Caco-2 (cell line): ENCODE measurements around the gene TOMM5. TPM values are rescaled to one million over a fixed set of nuclear protein-coding genes. Genes with fewer than 3 reads are reported as not detected.

ENCODE experiments used
- BruUV-seq: library from RNA; stranded (reverse); fragments of 400-500 nt; replicated peaks from 2 replicates; lab custom pipeline; 2021; lab: Mats Ljungman, UMichigan
- CTCF ChIA-PET: fragments of 300-600 bp; sonication (Branson Sonifier 250); formaldehyde crosslinking; loops from one replicate; lab custom pipeline; 2022; ENCODE audit warnings: antibody characterized with exemption; lab: Charles Lee
- POLR2A ChIA-PET: fragments of 300-600 bp; sonication (Branson Sonifier 250); formaldehyde crosslinking; loops from one replicate; lab custom pipeline; 2022; ENCODE audit warnings: antibody characterized with exemption; lab: Charles Lee
- DNase-seq, 2 experiments: peaks; one replicate each; pipeline versions ENCODE4 v3.0.0 to v3.0.0-alpha.2; 2020 to 2022
- H3K27me3 ChIP-seq: replicated peaks from 2 replicates; pipeline ENCODE4 v1.6.0; 2011; ENCODE audit warnings: low read length; ENCODE audit not compliant: control insufficient read depth, insufficient read depth
- H3K36me3 ChIP-seq: 2 replicates; pipeline ENCODE4 v1.5.1; 2011; ENCODE audit warnings: low read length; ENCODE audit not compliant: control insufficient read depth, insufficient read depth
- H3K4me1 ChIP-seq: fragments of 250-450 bp; sonication (Bioruptor Pico); 2 replicates; pipeline ENCODE4 v1.5.1; 2020; ENCODE audit warnings: mild to moderate bottlenecking
- H3K4me3 ChIP-seq: 2 replicates; pipeline ENCODE4 v1.5.1; 2011; ENCODE audit warnings: low read depth, mild to moderate bottlenecking, control low read depth, low read length
- H3K9me3 ChIP-seq: fragments of 250-450 bp; sonication (Bioruptor Pico); 2 replicates; pipeline ENCODE4 v1.5.1; 2020; ENCODE audit warnings: mild to moderate bottlenecking, moderate library complexity
- H3K27ac Mint-ChIP-seq: one replicate; pipeline ENCODE4 v1.8.0; 2022; ENCODE audit warnings: mixed read lengths; ENCODE audit not compliant: unreplicated experiment
- H3K27me3 Mint-ChIP-seq: one replicate; pipeline ENCODE4 v1.8.0; 2022; ENCODE audit warnings: mixed read lengths; ENCODE audit not compliant: insufficient read depth, unreplicated experiment
- H3K36me3 Mint-ChIP-seq: one replicate; pipeline ENCODE4 v1.8.0; 2022; ENCODE audit warnings: mild to moderate bottlenecking, mixed read lengths; ENCODE audit not compliant: insufficient read depth, unreplicated experiment
- H3K4me1 Mint-ChIP-seq: one replicate; pipeline ENCODE4 v1.8.0; 2022; ENCODE audit warnings: low read depth, mixed read lengths; ENCODE audit not compliant: unreplicated experiment
- H3K4me3 Mint-ChIP-seq: one replicate; pipeline ENCODE4 v1.8.0; 2022; ENCODE audit warnings: mild to moderate bottlenecking, moderate library complexity, mixed read lengths; ENCODE audit not compliant: unreplicated experiment
- H3K9me3 Mint-ChIP-seq: one replicate; pipeline ENCODE4 v1.8.0; 2022; ENCODE audit warnings: mixed read lengths; ENCODE audit not compliant: unreplicated experiment
- CTCF ChIP-seq, 2 experiments: fragments of 200-600 bp in 1 of 2; IDR thresholded peaks; 1 replicate in 1 of 2; 2 replicates in 1 of 2; pipeline versions ENCODE4 v1.5.1 to v1.8.0; 2011 to 2022; ENCODE audit warnings: antibody characterized with exemption in 1 of 2, control low read depth in 1 of 2, inconsistent platforms in 1 of 2, low read depth in 1 of 2, low read length in 1 of 2, mild to moderate bottlenecking in 1 of 2, moderate library complexity in 1 of 2; ENCODE audit not compliant: insufficient read depth in 1 of 2, severe bottlenecking in 1 of 2, unreplicated experiment in 1 of 2
- intact Hi-C: fragments of 100-400 bp; cut with micrococcal nuclease; formaldehyde crosslinking; loops from one replicate; pipeline ENCODE4 v1.10.0; 2022; ENCODE audit not compliant: unreplicated experiment
- total RNA-seq: library from RNA; stranded (reverse); gene quantifications from 2 replicates; pipeline ENCODE4 v1.2.3, GENCODE V29; 2022

Gene TOMM5
- total RNA-seq, 1 experiment from 2014 or later, result 185 TPM

GRCh38 chr9:37543468-37543867 lies 48.9 kb downstream of the TOMM5 start:
- TF ChIP-seq CTCF (IDR thresholded peaks at IDR 0.05; ENCODE audit: insufficient read depth in 1 of 2, low read depth in 1 of 2, low read length in 1 of 2, severe bottlenecking in 1 of 2, unreplicated experiment in 1 of 2), result no peak
- Mint-ChIP-seq H3K27ac (no peak overlapping the region), H3K36me3 (no peaks in the 10 kb centered on the region), H3K27me3 (no peaks in the 10 kb centered on the region), H3K9me3 (no peaks in the 10 kb centered on the region), H3K4me1 (no peaks in the 10 kb centered on the region), H3K4me3 (no peak overlapping the region)
- ChIA-PET CTCF (no interaction called here), POLR2A (no interaction called here)
- intact Hi-C loops, result no loop called here
- no TSS peak for BruUV-seq
- no peaks in the 10 kb centered on the region for H3K27me3 ChIP-seq
- no peaks in the 10 kb centered on the region for H3K36me3 ChIP-seq
- H3K9me3 ChIP-seq, result no peaks in the 10 kb centered on the region
- no peaks in the 10 kb centered on the region for H3K4me1 ChIP-seq
- no peak for DNase-seq
- H3K4me3 ChIP-seq, result no peak overlapping the region

- H3K4me3 ChIP-seq, result no peak overlapping the region
- no peaks in the 10 kb centered on the region for H3K27me3 Mint-ChIP-seq
- no peaks in the 10 kb centered on the region for H3K9me3 Mint-ChIP-seq
- no peaks in the 10 kb centered on the region for H3K27me3 ChIP-seq
- H3K9me3 ChIP-seq, result no peaks in the 10 kb centered on the region
- no peak overlapping the region for H3K4me3 Mint-ChIP-seq
- H3K4me1 Mint-ChIP-seq, result no peaks in the 10 kb centered on the region
- H3K27ac Mint-ChIP-seq, result no peak overlapping the region
- no peaks in the 10 kb centered on the region for H3K36me3 Mint-ChIP-seq
- no peaks in the 10 kb centered on the region for H3K4me1 ChIP-seq
- ChIA-PET POLR2A (no interaction called here), CTCF (no interaction called here)
- H3K36me3 ChIP-seq, result no peaks in the 10 kb centered on the region
- DNase-seq, result no peak
- no TSS peak for BruUV-seq
- TF ChIP-seq CTCF (IDR thresholded peaks at IDR 0.05; ENCODE audit: insufficient read depth in 1 of 2, low read depth in 1 of 2, low read length in 1 of 2, severe bottlenecking in 1 of 2, unreplicated experiment in 1 of 2), result no peak
- intact Hi-C loops, result no loop called here
Measured at GRCh38 chr9:37542895-37543294, 49.5 kb downstream of the TOMM5 start.

- ChIA-PET CTCF (no interaction called here), POLR2A (no interaction called here)
- H3K27me3 ChIP-seq, result no peaks in the 10 kb centered on the region
- intact Hi-C loops, result no loop called here
- no TSS peak for BruUV-seq
- no peak overlapping the region for H3K4me3 ChIP-seq
- Mint-ChIP-seq H3K36me3 (no peaks in the 10 kb centered on the region), H3K9me3 (no peaks in the 10 kb centered on the region), H3K4me1 (no peaks in the 10 kb centered on the region), H3K27me3 (no peaks in the 10 kb centered on the region), H3K4me3 (no peak overlapping the region), H3K27ac (no peak overlapping the region)
- H3K4me1 ChIP-seq, result no peaks in the 10 kb centered on the region
- no peak for TF ChIP-seq CTCF (IDR thresholded peaks at IDR 0.05; ENCODE audit: insufficient read depth in 1 of 2, low read depth in 1 of 2, low read length in 1 of 2, severe bottlenecking in 1 of 2, unreplicated experiment in 1 of 2)
- DNase-seq, result no peak
- H3K36me3 ChIP-seq, result no peaks in the 10 kb centered on the region
- no peaks in the 10 kb centered on the region for H3K9me3 ChIP-seq
Measured at GRCh38 chr9:37542488-37542887, 49.9 kb downstream of the TOMM5 start.
